HepG2 (cell line): ENCODE data around the gene IQCN. TPM values are rescaled to one million over a fixed set of nuclear protein-coding genes. Genes with fewer than 3 reads are reported as not detected.

Experiments
- ATAC-seq: fragments of 200-7000 bp; cut with Tn5 transposase; 3 replicates; pipeline ENCODE4 v1.9.1; 2020; ENCODE audit warnings: mild to moderate bottlenecking, moderate library complexity
- BruUV-seq: library from RNA; stranded (reverse); fragments of 400-500 nt; replicated peaks from 2 replicates; lab custom pipeline; 2021; lab: Mats Ljungman, UMichigan
- CTCF ChIA-PET: fragments of 300-600 bp; formaldehyde crosslinking; extraction: SDS; loops from one replicate; lab custom pipeline; 2021; ENCODE audit warnings: low total read pairs, inconsistent platforms, low intra/inter-chr PET ratio; lab: Yijun Ruan, JAX
- POLR2A ChIA-PET: fragments of 350-600 bp; sonication (Branson Sonifier 250); formaldehyde crosslinking; loops from one replicate; lab custom pipeline; 2020; ENCODE audit warnings: antibody characterized with exemption, inconsistent platforms; lab: Yijun Ruan, JAX
- DNase-seq: peaks from one replicate; pipeline ENCODE4 v3.0.0-alpha.2; 2015; ENCODE audit warnings: low spot score
- FAIRE-seq: peaks from 3 replicates; lab custom pipeline; 2011; peaks lifted over from hg19 to GRCh38; lab: Jason Lieb, UNC
- H2AFZ ChIP-seq: one replicate; pipeline ENCODE4 v1.6.1; 2011; ENCODE audit warnings: low read length, inconsistent platforms
- H3K27ac ChIP-seq: fragments of 300-600 bp; 3 replicates; pipeline ENCODE4 v1.8.0; 2011; ENCODE audit warnings: mixed run types, mild to moderate bottlenecking, mixed read lengths, low read length, inconsistent platforms; ENCODE audit not compliant: insufficient read depth; ENCODE audit errors: extremely low read length
- H3K27me3 ChIP-seq, 2 experiments: fragments of 200-600 bp in 1 of 2; 2 replicates in 1 of 2; 3 replicates in 1 of 2; pipeline versions ENCODE4 v1.6.0 to v1.8.0; 2011; ENCODE audit warnings: low read length in 2 of 2, mild to moderate bottlenecking in 2 of 2, moderate library complexity in 2 of 2, inconsistent platforms in 1 of 2; ENCODE audit not compliant: insufficient read depth in 2 of 2, control insufficient read depth in 1 of 2
- H3K36me3 ChIP-seq, 2 experiments: fragments of 200-600 bp in 1 of 2; replicated peaks in 1 of 2; 2 replicates in 1 of 2; 3 replicates in 1 of 2; pipeline versions ENCODE4 v1.5.1 to v1.8.0; 2011; ENCODE audit warnings: low read length in 2 of 2, inconsistent platforms in 1 of 2; ENCODE audit not compliant: insufficient read depth in 2 of 2, control insufficient read depth in 1 of 2
- H3K4me1 ChIP-seq: 2 replicates; pipeline ENCODE4 v1.5.1; 2012; ENCODE audit warnings: low read length, inconsistent platforms; ENCODE audit not compliant: insufficient read depth
- H3K4me2 ChIP-seq: 2 replicates; pipeline ENCODE4 v1.6.0; 2011; ENCODE audit warnings: low read depth, low read length, inconsistent platforms
- H3K4me3 ChIP-seq, 3 experiments: fragments of 200-600 bp in 1 of 3; sonication (generic), shearing (Covaris generic) in 1 of 3; replicated peaks in 1 of 3; 2 replicates each; pipeline ENCODE4 v1.5.1; 2011 to 2016; ENCODE audit warnings: low read length in 3 of 3, inconsistent platforms in 2 of 3, low read depth in 2 of 3, mild to moderate bottlenecking in 2 of 3, control low read depth in 1 of 3, mixed read lengths in 1 of 3; ENCODE audit not compliant: insufficient read depth in 1 of 3
- H3K79me2 ChIP-seq: one replicate; pipeline ENCODE4 v1.6.1; 2011; ENCODE audit warnings: low read length, inconsistent platforms; ENCODE audit not compliant: insufficient read depth
- H3K9ac ChIP-seq: 2 replicates; pipeline ENCODE4 v1.6.0; 2011; ENCODE audit warnings: mild to moderate bottlenecking, low read depth, low read length, inconsistent platforms; ENCODE audit not compliant: insufficient read depth
- H3K9me3 ChIP-seq: 2 replicates; pipeline ENCODE4 v1.5.1; 2012; ENCODE audit warnings: mild to moderate bottlenecking, low read length
- H4K20me1 ChIP-seq: 2 replicates; pipeline ENCODE4 v1.6.0; 2011; ENCODE audit warnings: inconsistent platforms, mild to moderate bottlenecking, low read length, moderate library complexity; ENCODE audit not compliant: insufficient read depth
- ARID4A ChIP-seq: sonication (generic); formaldehyde crosslinking; IDR thresholded peaks from 2 replicates; pipeline ENCODE4 v1.5.0; 2020; ENCODE audit warnings: mild to moderate bottlenecking, missing genetic modification reagents, borderline replicate concordance
- ATF7 ChIP-seq, 2 experiments: fragments of 450-650 bp in 1 of 2; sonication (generic) in 1 of 2; formaldehyde crosslinking in 1 of 2; IDR thresholded peaks; 2 replicates each; pipeline versions ENCODE4 v1.4.0 to v1.6.1; 2016 to 2020; ENCODE audit warnings: antibody characterized with exemption in 1 of 2, mild to moderate bottlenecking in 1 of 2, missing genetic modification reagents in 1 of 2
- CHCHD3 ChIP-seq: sonication (generic); formaldehyde crosslinking; IDR thresholded peaks from 2 replicates; pipeline ENCODE4 v1.8.0; 2022; ENCODE audit warnings: mild to moderate bottlenecking, missing genetic modification reagents, moderate library complexity
- GTF2F1 ChIP-seq: fragments of 150-350 bp; IDR thresholded peaks from 2 replicates; pipeline ENCODE4 v1.6.1; 2014; ENCODE audit warnings: low read length
- HOXA5 ChIP-seq: sonication (generic); formaldehyde crosslinking; IDR thresholded peaks from 2 replicates; pipeline ENCODE4 v1.4.0; 2020; ENCODE audit warnings: missing genetic modification reagents
- NCOR1 ChIP-seq: fragments of 200-600 bp; sonication (generic); IDR thresholded peaks from 2 replicates; pipeline ENCODE4 v1.7.0; 2017; ENCODE audit warnings: antibody characterized with exemption, low read length, borderline replicate concordance
- NR2F6 ChIP-seq, 2 experiments: IDR thresholded peaks; 2 replicates each; pipeline ENCODE4 v1.6.1; 2016; ENCODE audit warnings: antibody characterized with exemption in 1 of 2, mild to moderate bottlenecking in 1 of 2
- PAWR ChIP-seq: sonication (generic); formaldehyde crosslinking; IDR thresholded peaks from 2 replicates; pipeline ENCODE4 v1.4.0; 2020; ENCODE audit warnings: missing genetic modification reagents, mild to moderate bottlenecking, borderline replicate concordance
- RFX3 ChIP-seq: IDR thresholded peaks from 2 replicates; pipeline ENCODE4 v1.6.1; 2016; ENCODE audit warnings: missing biosample characterization, missing genetic modification reagents
- SETDB1 ChIP-seq: sonication (generic); formaldehyde crosslinking; IDR thresholded peaks from 2 replicates; pipeline ENCODE4 v1.5.1; 2020; ENCODE audit warnings: missing genetic modification reagents, mild to moderate bottlenecking, borderline replicate concordance
- THYN1 ChIP-seq: sonication (generic); formaldehyde crosslinking; IDR thresholded peaks from 2 replicates; pipeline ENCODE4 v1.8.1; 2023; ENCODE audit warnings: low read depth, mild to moderate bottlenecking, moderate library complexity, missing genetic modification reagents, borderline replicate concordance
- ZNF121 ChIP-seq: sonication (generic); formaldehyde crosslinking; IDR thresholded peaks from 2 replicates; pipeline ENCODE4 v1.5.0; 2020; ENCODE audit warnings: mild to moderate bottlenecking, missing genetic modification reagents
- ZNF20 ChIP-seq: sonication (generic); formaldehyde crosslinking; IDR thresholded peaks from 2 replicates; pipeline ENCODE4 v1.4.0; 2020; ENCODE audit warnings: mild to moderate bottlenecking, moderate library complexity, missing genetic modification reagents
- ZNF263 ChIP-seq: sonication (generic); formaldehyde crosslinking; IDR thresholded peaks from 2 replicates; pipeline ENCODE4 v1.4.0; 2020; ENCODE audit warnings: missing genetic modification reagents
- ZNF3 ChIP-seq: IDR thresholded peaks from 2 replicates; pipeline ENCODE4 v1.7.0; 2017; ENCODE audit warnings: inconsistent platforms
- ZNF335 ChIP-seq: sonication (generic); formaldehyde crosslinking; IDR thresholded peaks from 2 replicates; pipeline ENCODE4 v1.4.0; 2020; ENCODE audit warnings: missing genetic modification reagents
- WGBS: methylation state at CpG from one replicate; pipeline ENCODE4 v1.1.6; 2017; ENCODE audit warnings: low lambda C conversion rate; 5-methylcytosine and 5-hydroxymethylcytosine counted together
- in situ Hi-C: cut with HindIII; loops from 2 replicates; pipeline ENCODE4 v1.10.0; 2017; ENCODE audit warnings: low pct_unique_long_range_greater_than_20kb; ENCODE audit not compliant: extremely low pct_ligation_motif_present
- intact Hi-C: fragments of 100-400 bp; cut with micrococcal nuclease; formaldehyde crosslinking; loops from one replicate; pipeline ENCODE4 v1.10.0; 2022; ENCODE audit not compliant: unreplicated experiment
- polyA plus RNA-seq, 8 experiments: library from polyadenylated mRNA; depleted of rRNA in 3 of 8; stranded (reverse) in 7 of 8; unstranded in 1 of 8; fragments of >200 nt; fragmentation: Illumina TruSeq in 4 of 8; extraction: Trizol in 4 of 8; gene quantifications; 2 replicates each; pipeline versions ENCODE4 v1.2.1 to v1.2.3, GENCODE V29; 2011 to 2016; ENCODE audit warnings: low read depth in 4 of 8, missing spikeins in 1 of 8, mixed read lengths in 1 of 8; ENCODE audit not compliant: insufficient read depth in 1 of 8
- total RNA-seq, 5 experiments: library from RNA; depleted of rRNA; stranded (reverse); fragments of >200 nt; fragmentation: Illumina TruSeq; extraction: Trizol; gene quantifications; 2 replicates each; pipeline ENCODE4 v1.2.3, GENCODE V29; 2016; ENCODE audit warnings: low read depth in 1 of 5
- TF ChIP-seq, protein P1 (sequence below): sonication (generic); formaldehyde crosslinking; IDR thresholded peaks from 2 replicates; pipeline ENCODE4 v1.4.0; 2020; ENCODE audit warnings: low read depth, mild to moderate bottlenecking, missing genetic modification reagents

IQCN gene
- total and polyA plus RNA-seq, 2 of the 13 experiments (the other 11 are each of a cell fraction or from before 2014, with no cell fraction given): 0.04 to 0.18 TPM

DNA sequence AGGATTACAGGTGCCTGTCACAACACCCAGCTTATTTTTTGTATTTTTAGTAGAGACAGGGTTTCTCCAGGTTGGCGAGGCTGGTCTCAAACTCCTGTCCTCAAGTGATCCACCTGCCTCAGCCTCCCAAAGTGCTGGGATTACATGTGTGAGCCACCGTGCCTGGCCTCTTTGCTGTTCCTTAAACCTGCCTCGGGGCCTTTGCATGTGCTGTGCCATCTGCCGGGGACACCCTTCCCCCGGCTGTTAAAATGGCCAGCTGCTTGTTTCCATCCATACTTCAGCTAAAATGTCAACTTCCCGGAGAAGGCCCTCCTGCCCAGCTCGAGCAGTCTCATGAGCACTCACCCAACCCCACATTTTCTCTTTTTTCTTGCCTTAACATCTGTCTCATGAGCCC is 29.0 kb downstream of the IQCN start:
- H2AFZ ChIP-seq: no peak overlapping the region
- ATAC-seq (no peak), FAIRE-seq (no peak), DNase-seq (no peak)
- ChIA-PET POLR2A (no interaction called here), CTCF (no interaction called here)
- no peaks in the 10 kb centered on the region; a peak in 1 of 5 replicates for H3K27me3 ChIP-seq
- no peak overlapping the region for H3K9ac ChIP-seq
- no peaks in the 10 kb centered on the region for H3K4me1 ChIP-seq
- BruUV-seq: no TSS peak
- TF ChIP-seq, protein P1, sequence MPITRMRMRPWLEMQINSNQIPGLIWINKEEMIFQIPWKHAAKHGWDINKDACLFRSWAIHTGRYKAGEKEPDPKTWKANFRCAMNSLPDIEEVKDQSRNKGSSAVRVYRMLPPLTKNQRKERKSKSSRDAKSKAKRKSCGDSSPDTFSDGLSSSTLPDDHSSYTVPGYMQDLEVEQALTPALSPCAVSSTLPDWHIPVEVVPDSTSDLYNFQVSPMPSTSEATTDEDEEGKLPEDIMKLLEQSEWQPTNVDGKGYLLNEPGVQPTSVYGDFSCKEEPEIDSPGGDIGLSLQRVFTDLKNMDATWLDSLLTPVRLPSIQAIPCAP (CRISPR knock-in tag): no peak
- TF ChIP-seq ZNF20: no peak
- no peak for TF ChIP-seq SETDB1 (CRISPR knock-in tag)
- TF ChIP-seq THYN1: no peak
- no peak for TF ChIP-seq ZNF121 (CRISPR knock-in tag)
- no peak for TF ChIP-seq ZNF263 (CRISPR knock-in tag)
- TF ChIP-seq NCOR1: no peak
- no peak for TF ChIP-seq HOXA5 (CRISPR knock-in tag)
- TF ChIP-seq GTF2F1: no peak
- TF ChIP-seq ZNF335 (CRISPR knock-in tag): no peak
- no peak for TF ChIP-seq ZNF3
- no peak for TF ChIP-seq RFX3 (CRISPR knock-in tag)
- no peak for TF ChIP-seq NR2F6 (IDR thresholded peaks at IDR 0.05)
- no peak for TF ChIP-seq NR2F6 (CRISPR knock-in tag; IDR thresholded peaks at IDR 0.05)
- TF ChIP-seq ATF7 (IDR thresholded peaks at IDR 0.05): no peak
- no peak for TF ChIP-seq ATF7 (CRISPR knock-in tag; IDR thresholded peaks at IDR 0.05)
- no peak for TF ChIP-seq CHCHD3
- TF ChIP-seq PAWR (CRISPR knock-in tag): no peak
- no peak for TF ChIP-seq ARID4A (CRISPR knock-in tag)
- H3K79me2 ChIP-seq: no peaks in the 10 kb centered on the region
- in situ Hi-C loops: no loop called here
- intact Hi-C loops: no loop called here
- H3K9me3 ChIP-seq: no peaks in the 10 kb centered on the region
- H3K4me2 ChIP-seq: no peak overlapping the region
- no peaks in the 10 kb centered on the region for H3K36me3 ChIP-seq
- no peaks in the 10 kb centered on the region for H4K20me1 ChIP-seq
- H3K27ac ChIP-seq: no peak overlapping the region
- no peak overlapping the region for H3K4me3 ChIP-seq
- 27% methylated on average over 7 of the region's 7 CpGs for WGBS
